Measurements from ENCODE around the gene ZNF283.

ZNF283 gene

DNA sequence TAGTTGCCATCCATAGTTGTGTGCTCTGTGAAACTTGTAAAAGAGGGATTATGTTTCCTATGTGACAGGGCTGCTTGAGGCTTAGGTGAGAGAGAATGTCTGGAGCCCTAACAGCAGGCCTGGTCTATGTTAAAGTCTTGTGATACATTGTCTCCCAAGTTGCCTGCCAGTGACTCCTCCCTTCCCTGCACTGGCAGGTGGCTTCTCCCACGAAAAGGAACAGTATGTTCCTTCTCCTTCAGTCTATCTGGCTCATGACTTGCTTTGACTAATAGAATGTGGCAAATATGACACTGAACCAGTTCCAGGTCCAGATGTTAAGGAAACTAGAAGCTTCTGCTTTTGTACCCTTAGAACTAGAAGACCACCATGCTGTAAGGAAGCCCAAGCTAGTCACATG lies 40.5 kb upstream of the ZNF283 start:
- DNase-seq (ENCODE audit: low read depth): no peak
- TF ChIP-seq, protein P1, sequence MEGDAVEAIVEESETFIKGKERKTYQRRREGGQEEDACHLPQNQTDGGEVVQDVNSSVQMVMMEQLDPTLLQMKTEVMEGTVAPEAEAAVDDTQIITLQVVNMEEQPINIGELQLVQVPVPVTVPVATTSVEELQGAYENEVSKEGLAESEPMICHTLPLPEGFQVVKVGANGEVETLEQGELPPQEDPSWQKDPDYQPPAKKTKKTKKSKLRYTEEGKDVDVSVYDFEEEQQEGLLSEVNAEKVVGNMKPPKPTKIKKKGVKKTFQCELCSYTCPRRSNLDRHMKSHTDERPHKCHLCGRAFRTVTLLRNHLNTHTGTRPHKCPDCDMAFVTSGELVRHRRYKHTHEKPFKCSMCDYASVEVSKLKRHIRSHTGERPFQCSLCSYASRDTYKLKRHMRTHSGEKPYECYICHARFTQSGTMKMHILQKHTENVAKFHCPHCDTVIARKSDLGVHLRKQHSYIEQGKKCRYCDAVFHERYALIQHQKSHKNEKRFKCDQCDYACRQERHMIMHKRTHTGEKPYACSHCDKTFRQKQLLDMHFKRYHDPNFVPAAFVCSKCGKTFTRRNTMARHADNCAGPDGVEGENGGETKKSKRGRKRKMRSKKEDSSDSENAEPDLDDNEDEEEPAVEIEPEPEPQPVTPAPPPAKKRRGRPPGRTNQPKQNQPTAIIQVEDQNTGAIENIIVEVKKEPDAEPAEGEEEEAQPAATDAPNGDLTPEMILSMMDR (conservative IDR thresholded peaks at IDR 0.05; ENCODE audit: control insufficient read depth, insufficient read depth, low read depth, low read length): no peak

DNA sequence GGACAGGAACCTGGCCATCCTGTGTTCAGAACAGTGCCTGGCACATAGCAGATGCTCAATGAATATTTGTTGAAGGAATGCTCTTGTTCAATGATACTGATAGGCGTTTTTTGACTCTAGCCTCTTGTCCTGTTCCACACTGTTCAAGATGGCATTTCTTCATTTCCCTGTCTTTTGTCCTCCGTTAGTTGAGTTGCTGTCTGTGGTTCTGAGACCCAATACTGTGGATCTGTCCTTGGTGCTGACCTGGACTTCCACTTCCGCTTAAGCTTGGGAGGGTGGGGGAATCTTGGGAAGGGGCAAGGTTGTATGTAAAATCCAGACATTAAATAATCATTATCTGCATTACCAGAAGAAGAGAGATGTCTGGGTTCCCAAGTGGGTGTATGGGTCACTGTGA lies 38.1 kb upstream of the ZNF283 start:
- no peak overlapping the region for H3K4me3 ChIP-seq (ENCODE audit: control insufficient read depth, low read depth, low read length)
- TF ChIP-seq, protein P1 (conservative IDR thresholded peaks at IDR 0.05; ENCODE audit: control insufficient read depth, insufficient read depth, low read depth, low read length): no peak
- DNase-seq (ENCODE audit: low read depth): peak; percentile 55

More for the DNA sequence above, 40.5 kb upstream of the ZNF283 start:
- no peak overlapping the region for H3K4me3 ChIP-seq (ENCODE audit: control insufficient read depth, low read depth, low read length)

DNA sequence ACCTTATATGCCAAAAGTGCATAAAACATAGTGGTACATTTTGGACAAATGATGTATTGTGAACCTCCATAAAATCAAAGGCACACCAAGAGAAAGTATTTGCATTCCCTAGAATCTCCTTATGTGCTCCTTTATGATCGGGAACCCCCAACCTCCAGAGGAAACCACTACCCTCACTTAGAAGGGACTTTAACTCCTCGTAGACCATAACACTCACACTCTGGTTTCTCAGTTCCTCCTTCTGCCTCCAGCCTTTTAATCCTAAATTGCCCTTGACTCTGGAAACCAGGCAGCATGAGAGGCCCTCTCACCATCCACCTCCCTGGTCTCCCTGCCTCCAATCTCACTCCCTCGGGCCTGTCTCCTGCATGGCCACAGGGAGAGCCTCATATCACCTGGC lies 36.5 kb upstream of the ZNF283 start:
- no peak for DNase-seq (ENCODE audit: low read depth)
- H3K4me3 ChIP-seq (ENCODE audit: control insufficient read depth, low read depth, low read length): no peak overlapping the region
- TF ChIP-seq, protein P1 (conservative IDR thresholded peaks at IDR 0.05; ENCODE audit: control insufficient read depth, insufficient read depth, low read depth, low read length): no peak

DNA sequence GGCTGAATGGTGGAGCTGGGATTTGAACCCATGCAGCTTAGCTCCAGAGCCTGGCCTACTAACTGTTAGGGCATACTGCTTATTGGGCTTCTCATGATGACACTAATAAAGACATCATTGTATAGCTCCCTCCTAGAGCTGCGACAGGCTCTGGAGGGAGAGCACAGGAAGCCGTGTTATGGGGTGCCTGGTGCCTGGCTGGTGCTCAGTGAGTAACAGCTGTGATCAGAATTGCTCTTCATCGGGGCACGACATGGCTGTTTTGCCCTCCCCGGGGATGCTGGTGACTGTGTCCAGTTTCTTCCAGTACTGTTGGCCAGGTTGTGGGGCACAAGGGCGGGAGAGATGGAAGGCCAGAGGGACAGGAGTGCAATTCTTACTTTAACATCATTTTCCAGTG lies 30.0 kb upstream of the ZNF283 start:
- TF ChIP-seq, protein P1 (conservative IDR thresholded peaks at IDR 0.05; ENCODE audit: control insufficient read depth, insufficient read depth, low read depth, low read length): no peak
- no peak overlapping the region for H3K4me3 ChIP-seq (ENCODE audit: control insufficient read depth, low read depth, low read length)
- no peak for DNase-seq (ENCODE audit: low read depth)

DNA sequence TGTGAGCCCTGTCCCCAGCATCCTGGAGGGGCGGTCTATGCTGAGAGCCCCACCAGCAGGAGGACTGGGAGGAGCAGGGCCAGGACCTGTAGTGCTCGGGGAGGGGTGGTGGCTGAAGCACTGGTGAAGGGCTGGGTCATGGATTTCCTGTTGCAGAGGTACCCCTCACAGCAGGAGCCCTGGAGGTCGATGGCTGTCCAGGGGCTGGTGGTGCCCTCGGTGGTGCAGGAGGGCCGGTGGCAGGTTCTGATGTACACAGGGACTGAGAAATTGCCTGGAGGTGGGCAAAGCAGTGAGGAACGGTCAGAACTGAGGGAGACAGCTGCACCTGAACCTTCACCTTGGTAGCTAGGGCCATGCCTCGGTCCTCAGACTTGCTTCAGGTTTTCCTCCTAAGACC lies 29.6 kb upstream of the ZNF283 start:
- DNase-seq (ENCODE audit: low read depth): no peak
- H3K4me3 ChIP-seq (ENCODE audit: control insufficient read depth, low read depth, low read length): no peak overlapping the region
- TF ChIP-seq, protein P1 (conservative IDR thresholded peaks at IDR 0.05; ENCODE audit: control insufficient read depth, insufficient read depth, low read depth, low read length): no peak

DNA sequence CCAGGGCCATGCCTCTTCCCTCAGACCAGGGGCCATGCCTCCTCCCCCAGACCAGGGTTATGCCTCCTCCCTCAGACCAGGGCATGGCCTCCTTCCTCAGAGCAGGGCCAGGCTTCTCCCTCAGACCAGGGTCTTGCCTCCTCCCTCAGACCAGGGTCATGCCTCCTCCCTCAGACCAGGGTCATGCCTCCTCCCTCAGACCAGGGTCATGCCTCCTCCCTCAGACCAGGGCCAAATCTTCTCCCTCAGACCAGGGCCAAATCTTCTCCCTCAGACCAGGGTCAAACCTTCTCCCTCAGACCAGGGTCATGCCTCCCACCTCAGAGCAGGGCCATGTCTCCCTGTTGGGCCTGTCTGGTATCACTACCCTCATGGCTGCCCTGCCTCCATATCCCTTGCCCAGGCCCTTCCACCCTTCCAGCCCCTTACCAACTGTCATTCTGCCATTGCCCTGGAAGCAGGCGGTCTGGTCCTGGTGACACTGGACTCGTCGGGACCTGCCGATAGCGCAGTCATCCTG lies 29.0 kb upstream of the ZNF283 start:
- no peak for DNase-seq (ENCODE audit: low read depth)
- TF ChIP-seq, protein P1 (conservative IDR thresholded peaks at IDR 0.05; ENCODE audit: control insufficient read depth, insufficient read depth, low read depth, low read length): no peak
- H3K4me3 ChIP-seq (ENCODE audit: control insufficient read depth, low read depth, low read length): peak overlapping the region; percentile 40

Data from fibroblast of mammary gland (primary cell).